GM19438 (cell line): ENCODE results near the gene LIN28B.
"Not testable (repeated sequence)": the region's sequence is repeated elsewhere in the genome, so short reads cannot be mapped to it uniquely, and the experiment has no call there.

Experiments
- ATAC-seq: cut with Tn5 transposase; IDR thresholded peaks from one replicate; pipeline ENCODE4 v1.9.1; 2021; ENCODE audit warnings: low read depth; ENCODE audit not compliant: unreplicated experiment

LIN28B gene

GRCh38 chr6:105058846-105059245 is 101.9 kb downstream of the LIN28B start:
- no peak for ATAC-seq

DNA sequence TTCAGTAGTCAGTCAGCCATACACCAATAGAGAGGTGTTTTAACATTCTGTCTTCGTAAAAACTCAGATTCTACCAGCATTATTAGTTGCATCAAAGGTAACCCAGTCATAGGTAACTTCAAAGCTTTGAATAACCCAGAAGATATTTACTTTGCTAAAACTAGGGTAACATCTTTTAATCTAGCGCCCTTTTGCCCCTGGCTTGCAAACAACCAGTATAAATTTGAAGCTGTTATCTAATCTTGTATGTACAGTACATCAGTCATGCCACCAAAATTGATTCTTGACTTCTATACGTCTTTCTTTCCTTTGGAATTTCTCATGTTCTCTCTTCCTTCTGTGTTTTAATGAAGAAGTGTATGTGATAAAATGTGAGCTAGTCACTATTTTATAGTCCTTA is 109.3 kb downstream of the LIN28B start:
- ATAC-seq, result no peak

DNA sequence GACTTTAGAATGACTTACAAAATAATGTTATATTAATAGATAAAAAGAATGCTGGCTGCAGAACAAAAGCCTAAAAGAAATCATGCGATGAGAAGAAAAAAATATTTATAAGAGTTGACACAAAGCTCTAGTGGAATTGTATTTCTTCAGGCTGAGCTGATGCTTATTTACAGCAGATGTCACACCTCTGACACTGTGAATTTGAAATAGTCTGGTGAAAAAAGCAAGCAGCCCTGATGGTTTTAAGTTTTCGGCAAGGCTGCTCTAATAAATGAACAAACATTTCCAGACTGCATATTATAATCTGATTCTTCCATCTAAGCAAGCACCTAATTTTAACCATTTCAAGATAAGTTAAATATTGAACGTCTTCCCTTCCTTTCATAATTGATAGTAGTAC is 109.9 kb downstream of the LIN28B start:
- ATAC-seq, result no peak

DNA sequence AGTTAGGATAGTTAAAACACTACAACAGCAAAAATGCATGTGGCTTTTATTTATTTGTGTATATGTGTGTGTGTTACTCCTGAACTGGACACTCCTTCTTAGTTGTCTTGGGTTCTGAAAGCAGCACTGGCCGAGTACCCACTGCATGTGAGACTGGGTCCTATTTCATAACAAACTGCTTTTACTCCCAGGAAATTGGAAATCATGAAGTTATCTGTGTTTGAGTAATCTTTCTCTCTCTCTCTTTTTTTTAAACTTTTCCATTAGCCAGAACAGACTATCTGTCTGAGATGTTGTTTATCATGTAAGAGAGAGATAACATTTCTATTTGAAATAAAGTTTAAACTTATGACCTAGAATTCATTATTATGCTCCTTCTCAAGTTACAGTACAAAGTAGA is 110.4 kb downstream of the LIN28B start:
- ATAC-seq, result no peak

DNA sequence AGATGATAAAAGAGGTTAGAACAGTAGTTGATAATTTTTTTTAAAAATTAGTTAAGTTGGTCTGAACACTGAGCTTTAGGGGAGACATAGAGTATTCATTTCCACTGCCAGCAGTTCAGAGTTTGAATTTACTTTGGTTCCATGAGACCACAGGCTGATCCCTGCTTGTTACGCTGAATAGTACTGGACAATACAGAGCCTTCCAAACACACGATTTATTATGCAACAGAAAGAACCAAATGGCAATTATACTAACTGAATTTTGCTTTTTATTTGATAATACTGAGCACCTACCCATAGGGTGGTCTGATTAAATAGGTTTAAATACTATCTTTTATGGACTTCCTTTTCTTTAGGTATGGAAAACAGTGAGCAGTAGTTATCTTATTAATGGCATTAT is 111.5 kb downstream of the LIN28B start:
- no peak for ATAC-seq

DNA sequence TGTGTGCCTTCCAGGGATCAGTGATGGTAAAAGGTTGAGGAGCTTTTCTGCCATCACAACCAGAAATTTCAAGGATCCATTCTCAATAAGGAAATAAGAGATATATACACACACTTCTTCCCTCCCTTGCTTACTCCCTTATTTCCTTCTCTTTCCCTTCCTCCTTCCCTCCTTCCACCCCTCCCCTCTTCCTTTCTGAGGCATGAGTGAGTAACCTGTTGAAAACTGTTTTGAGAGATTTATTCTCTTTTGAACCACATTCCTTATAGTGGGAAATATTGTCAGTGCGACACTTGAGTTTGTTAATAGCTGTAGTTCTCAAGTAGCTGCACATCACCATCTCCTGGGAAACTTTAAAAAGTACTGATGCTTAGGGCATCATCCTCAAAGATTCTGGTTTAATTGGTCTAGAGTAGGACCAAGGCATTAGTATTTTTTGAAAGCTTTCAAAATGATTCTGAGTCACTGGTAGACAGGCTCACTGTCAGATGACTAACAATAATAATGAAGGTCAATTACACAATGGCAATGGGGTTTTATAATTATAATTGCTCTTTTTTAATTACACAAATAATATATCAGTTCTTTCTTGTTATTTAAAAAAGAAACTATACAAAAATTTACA is 113.0 kb downstream of the LIN28B start:
- no peak for ATAC-seq

DNA sequence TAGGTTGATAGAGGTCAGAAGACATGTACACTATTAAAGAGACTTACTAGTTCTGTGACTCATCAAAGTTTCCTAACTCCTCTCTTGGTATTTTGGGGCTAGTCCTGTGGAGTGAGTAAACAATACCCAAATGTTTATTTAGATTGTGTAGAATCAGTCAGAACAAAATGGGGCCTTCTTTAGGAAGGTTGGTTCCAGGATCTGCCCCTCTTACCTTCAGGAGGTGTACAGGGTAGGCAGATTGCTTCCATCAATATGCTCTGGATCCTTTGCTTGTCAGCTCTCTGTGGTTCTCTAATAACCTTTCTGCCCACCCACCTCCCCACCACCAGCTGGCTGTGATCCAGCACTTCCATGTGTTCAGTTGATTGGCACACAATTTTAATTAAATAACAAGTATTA is 115.9 kb downstream of the LIN28B start:
- no peak for ATAC-seq

DNA sequence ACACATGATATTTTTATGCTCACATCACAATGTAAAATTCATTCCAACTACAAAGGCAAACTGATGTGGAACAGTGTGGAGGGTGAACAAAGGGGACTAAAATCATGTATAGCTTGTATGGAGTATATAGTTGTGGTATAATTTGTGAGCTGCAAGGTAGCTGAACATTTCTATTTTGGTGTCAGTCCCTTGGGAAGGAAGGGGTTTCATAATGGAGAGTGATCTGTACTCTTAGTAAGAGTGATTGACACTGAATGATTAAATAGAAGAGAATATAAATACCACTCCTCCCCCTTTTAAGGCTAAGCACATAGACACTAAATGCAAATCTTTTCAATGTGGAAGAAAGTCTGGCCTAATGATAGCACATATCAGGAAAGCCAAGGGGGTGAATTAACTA is 118.3 kb downstream of the LIN28B start:
- no peak for ATAC-seq

- ATAC-seq, result not testable (repeated sequence)
Observed at GRCh38 chr6:105076418-105076817, 119.5 kb downstream of the LIN28B start.

DNA sequence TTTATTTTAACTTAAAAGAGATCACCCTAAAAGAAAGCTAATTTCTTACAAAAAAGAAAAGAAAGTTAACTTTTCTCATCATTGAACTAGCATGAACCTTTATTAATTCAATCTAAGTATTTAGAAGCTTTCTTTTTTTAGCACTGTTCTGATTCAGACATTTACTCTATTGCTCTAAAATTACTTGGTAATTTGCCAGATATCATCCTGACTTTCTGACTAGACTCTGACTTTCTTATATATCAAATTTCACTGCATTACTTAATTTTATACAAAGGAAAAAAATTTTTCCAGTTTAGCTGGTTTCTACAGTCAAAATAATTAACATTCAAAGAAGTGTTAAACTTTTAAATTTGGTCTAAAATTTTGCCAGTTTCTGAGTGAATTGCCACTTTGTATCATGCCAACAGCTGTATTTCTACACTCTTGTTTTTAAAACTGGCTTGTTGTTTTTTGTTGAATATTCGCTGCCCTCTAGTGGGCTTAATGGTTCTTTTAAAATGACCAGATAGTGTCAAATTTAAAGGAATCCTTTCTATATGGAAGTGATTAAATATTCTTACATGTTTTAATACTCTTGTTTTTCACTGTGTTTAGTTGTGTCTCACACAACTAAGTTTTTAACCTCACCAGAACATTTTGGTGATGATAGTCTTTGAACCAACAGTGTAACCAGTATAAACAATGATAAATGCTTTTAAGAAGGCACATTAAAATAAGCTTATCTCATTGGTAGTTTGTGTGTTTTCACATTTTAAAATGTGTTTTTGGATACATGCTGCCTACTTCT is 120.9 kb downstream of the LIN28B start:
- ATAC-seq, result no peak

DNA sequence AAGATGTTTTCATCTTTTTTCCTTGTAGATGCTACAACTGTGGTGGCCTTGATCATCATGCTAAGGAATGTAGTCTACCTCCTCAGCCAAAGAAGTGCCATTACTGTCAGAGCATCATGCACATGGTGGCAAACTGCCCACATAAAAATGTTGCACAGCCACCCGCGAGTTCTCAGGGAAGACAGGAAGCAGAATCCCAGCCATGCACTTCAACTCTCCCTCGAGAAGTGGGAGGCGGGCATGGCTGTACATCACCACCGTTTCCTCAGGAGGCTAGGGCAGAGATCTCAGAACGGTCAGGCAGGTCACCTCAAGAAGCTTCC is 121.4 kb downstream of the LIN28B start:
- ATAC-seq, result no peak

DNA sequence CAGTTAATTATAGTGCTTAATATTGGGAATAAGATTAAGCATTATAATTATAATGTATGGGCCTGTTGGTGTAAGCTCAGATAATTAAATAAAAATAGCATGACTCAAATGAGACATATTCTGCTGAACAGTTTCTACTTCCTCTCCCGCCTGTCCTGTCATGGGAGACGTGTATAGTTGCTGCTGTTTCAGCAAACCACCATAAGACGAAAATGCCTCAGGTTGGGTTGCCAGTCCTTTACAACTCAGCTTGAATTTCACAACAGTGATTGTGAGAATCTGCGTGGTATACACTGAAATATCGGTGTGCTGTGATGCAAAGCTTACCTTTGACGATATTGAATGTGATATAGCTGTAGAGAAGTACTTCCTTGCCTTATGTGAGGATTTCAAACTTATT is 123.4 kb downstream of the LIN28B start:
- ATAC-seq, result no peak

DNA sequence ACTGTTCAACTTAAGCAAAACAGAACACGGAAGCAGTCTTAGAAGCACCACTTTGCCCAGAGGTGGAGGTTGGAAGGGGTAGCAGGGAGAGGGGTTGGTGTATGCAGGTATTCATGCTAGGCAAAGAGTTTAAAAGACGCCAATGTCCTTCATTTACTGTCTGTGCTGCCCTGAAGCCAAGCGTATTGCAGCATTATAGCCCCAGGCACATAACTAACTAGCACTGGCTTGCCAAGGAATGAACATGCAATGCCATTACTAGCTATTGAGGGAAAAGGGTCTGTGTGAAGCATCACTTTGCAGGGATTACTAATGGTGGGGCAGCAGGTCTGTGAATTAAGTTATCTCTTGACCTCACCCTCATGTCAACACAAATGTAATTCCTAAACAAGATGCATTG is 124.8 kb downstream of the LIN28B start:
- not testable (repeated sequence) for ATAC-seq

DNA sequence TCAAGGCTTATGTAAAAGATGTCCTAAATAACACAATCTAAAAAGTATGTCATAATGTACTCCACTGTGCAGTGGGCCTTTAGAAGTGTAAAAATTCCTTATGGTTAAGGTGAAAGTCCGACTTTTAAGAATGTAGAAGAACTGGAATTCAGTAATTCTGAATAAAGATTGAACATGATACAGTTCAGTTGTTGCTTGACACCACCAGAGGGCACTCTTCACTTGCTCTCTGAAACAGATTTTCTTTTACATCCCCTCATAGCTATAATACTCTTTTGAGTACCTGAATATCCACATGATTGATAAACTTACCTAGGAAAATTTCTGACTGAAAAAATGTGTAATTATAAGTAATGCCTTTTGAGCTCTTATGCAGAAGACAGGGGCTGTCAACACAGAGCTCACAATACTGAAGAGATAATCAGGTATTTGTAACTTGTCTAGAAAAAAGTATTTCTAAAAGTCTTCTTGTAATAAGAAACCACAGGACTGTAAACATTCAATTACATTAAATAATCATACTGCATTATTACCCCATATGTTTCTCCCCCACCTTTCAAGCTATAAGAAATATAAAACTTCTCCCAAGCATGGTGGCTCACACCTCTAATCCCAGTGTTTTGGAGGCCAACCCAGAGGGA is 130.8 kb downstream of the LIN28B start:
- no peak for ATAC-seq

DNA sequence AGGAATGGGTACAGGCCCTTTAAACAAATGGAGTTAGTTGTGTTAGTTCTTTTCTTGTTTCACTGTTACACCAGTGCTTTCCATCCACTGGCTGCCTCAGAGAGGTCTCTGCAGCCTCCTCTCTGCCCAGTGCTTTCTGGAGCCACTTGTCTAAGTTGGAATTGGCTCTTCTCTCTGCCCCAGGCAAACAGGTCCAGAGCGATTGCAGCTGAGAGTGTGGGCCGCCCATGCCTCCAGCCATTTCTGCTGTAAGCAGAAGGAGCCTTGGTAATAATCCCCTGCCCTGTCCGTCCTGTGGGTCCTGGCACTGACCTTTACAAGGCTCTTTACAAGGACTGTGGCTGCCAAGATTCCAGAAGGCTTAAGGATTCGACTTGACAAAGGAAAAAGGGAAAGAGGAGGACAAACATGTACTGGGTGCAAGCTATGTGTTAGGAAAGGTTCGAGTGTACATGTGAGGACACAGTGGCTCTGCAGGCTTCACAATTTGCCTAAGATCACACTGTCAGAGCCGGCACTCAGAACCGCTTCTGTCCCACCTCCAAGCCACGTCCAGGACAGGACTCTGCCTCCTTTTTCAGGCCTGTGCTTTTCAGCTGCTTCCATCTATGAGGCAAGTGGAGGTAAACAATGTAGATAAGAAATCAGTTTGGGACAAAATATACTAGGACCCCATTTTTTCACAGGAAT is 134.4 kb downstream of the LIN28B start:
- ATAC-seq, result no peak

GRCh38 chr6:105094133-105094640 is 137.3 kb downstream of the LIN28B start:
- no peak for ATAC-seq

DNA sequence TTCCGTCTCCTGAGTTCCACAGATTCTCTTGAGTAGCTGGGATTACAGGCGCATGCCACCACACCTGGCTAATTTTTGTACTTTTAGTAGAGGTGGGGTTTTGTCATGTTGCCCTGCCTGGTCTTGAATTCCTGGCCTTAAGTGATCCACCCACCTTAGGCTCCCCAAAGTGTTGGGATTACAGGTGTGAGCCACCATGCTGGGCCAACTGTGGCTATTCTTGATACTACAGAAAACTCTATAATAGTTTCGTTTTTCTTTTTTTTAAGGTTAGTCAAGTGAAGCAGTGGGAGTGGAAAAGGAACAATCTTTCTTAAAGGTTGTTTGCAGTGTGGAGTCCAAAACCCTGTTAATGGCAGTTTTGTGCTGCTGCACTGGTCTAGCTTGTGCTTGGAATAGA is 138.2 kb downstream of the LIN28B start:
- ATAC-seq, result no peak

DNA sequence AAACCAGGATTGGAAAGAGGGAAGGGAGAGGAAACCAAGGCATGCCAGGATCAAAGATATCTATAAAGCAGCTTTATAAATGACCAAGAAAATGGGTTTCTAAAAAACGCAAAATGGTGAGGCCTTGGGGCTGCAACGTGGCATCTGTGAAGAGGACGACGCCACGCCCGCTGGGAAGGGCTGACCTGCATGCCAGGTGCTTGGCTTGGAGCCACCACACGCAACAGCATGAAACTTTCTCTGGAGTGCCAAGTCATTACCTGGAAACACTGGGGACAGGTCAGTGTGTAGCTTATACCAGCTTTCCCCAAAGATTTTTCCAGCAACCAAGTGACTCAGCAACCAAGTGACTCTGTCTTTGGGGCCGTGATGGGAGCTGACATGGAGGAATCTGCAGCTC is 140.4 kb downstream of the LIN28B start:
- ATAC-seq, result no peak

DNA sequence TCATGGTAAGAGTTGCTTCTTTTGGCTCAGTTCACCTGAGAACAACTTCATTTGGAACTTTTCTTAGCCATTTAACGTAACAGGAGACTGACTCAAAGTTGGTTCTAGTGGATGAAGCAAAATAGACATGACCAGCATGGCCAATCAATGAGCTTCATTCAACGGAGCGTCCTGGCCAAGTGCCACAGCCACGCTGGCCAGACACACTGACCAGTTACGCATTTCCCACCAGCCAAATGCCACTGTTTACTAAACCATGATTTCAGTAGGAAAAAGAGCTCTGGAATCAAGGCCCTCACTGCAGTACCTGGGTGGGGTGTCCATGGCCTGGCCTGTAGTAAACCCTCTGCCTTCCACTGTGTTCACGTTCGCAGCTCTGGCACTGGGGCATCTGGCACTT is 142.5 kb downstream of the LIN28B start:
- no peak for ATAC-seq

GRCh38 chr6:105102186-105102585 is 145.3 kb downstream of the LIN28B start:
- no peak for ATAC-seq

GRCh38 chr6:105105094-105105493 is 148.2 kb downstream of the LIN28B start:
- ATAC-seq, result no peak
